Astrocyte (in vitro differentiated cells and primary cell): ENCODE measurements around the gene PADI6.

Experiments used
- EZH2 ChIP-seq: IDR thresholded peaks from 2 replicates; pipeline ENCODE4 v1.6.1; 2012; ENCODE audit warnings: mild to moderate bottlenecking, low read length, inconsistent platforms; ENCODE audit not compliant: insufficient read depth
- TF ChIP-seq, protein P1 (sequence below): IDR thresholded peaks from 2 replicates; pipeline ENCODE4 v1.5.1; 2011; ENCODE audit warnings: low read depth, mild to moderate bottlenecking, inconsistent platforms, low read length, moderate library complexity; ENCODE audit not compliant: insufficient read depth

GRCh38 chr1:17434601-17435000, 62.6 kb downstream of the PADI6 start:
- TF ChIP-seq, protein P1, sequence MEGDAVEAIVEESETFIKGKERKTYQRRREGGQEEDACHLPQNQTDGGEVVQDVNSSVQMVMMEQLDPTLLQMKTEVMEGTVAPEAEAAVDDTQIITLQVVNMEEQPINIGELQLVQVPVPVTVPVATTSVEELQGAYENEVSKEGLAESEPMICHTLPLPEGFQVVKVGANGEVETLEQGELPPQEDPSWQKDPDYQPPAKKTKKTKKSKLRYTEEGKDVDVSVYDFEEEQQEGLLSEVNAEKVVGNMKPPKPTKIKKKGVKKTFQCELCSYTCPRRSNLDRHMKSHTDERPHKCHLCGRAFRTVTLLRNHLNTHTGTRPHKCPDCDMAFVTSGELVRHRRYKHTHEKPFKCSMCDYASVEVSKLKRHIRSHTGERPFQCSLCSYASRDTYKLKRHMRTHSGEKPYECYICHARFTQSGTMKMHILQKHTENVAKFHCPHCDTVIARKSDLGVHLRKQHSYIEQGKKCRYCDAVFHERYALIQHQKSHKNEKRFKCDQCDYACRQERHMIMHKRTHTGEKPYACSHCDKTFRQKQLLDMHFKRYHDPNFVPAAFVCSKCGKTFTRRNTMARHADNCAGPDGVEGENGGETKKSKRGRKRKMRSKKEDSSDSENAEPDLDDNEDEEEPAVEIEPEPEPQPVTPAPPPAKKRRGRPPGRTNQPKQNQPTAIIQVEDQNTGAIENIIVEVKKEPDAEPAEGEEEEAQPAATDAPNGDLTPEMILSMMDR: no peak
- no peak for TF ChIP-seq EZH2
